Mucosa of descending colon (tissue), 3 donors: ENCODE results near the gene STUM. TPM values are rescaled to one million over a fixed set of nuclear protein-coding genes. Genes with fewer than 3 reads are reported as not detected.

Experiments used
- ATAC-seq: fragments of 200-7000 bp; cut with Tn5 transposase; one replicate; pipeline ENCODE4 v1.9.1; 2020; ENCODE audit warnings: mild to moderate bottlenecking, moderate library complexity
- DNase-seq, 3 donors: peaks; one replicate each; pipeline ENCODE4 v3.0.0-alpha.2; 2020
- H3K36me3 ChIP-seq: fragments of 200-600 bp; one replicate; pipeline ENCODE4 v1.8.0; 2021; ENCODE audit warnings: low read depth, mild to moderate bottlenecking
- H3K4me1 ChIP-seq: fragments of 200-600 bp; one replicate; pipeline ENCODE4 v1.8.0; 2021; ENCODE audit warnings: low read depth, mild to moderate bottlenecking
- H3K4me3 ChIP-seq: fragments of 200-600 bp; one replicate; pipeline ENCODE4 v1.8.0; 2021; ENCODE audit warnings: mild to moderate bottlenecking
- H3K9me3 ChIP-seq: fragments of 200-600 bp; one replicate; pipeline ENCODE4 v1.8.0; 2021; ENCODE audit warnings: mild to moderate bottlenecking
- intact Hi-C, 2 donors: fragments of 100-400 bp; cut with DNase I in 1 of 2; cut with micrococcal nuclease in 1 of 2; formaldehyde crosslinking; loops; one replicate each; pipeline versions ENCODE4 v1.11.0 to v1.11.1; 2022; cut with DNase I, micrococcal nuclease
- total RNA-seq, 3 donors: library from RNA; stranded (reverse); fragmentation: NEBNext Ultra II Directional in 2 of 3; extraction: Animal tissue kit (Norgen Biotek cat#: 25700) in 2 of 3; gene quantifications; one replicate each; pipeline versions ENCODE4 v1.2.1 to v1.2.4, GENCODE V29; 2021 to 2023
- TF ChIP-seq, protein P1 (sequence below): fragments of 200-600 bp; IDR thresholded peaks from one replicate; pipeline ENCODE4 v1.8.0; 2022; ENCODE audit warnings: antibody characterized with exemption, mild to moderate bottlenecking
- donor health status: DM: no; HTN: no; CAD: no; lungs with moderate emphysema.
- donor health status: DM: no; HTN: no; CAD: no.
- donor health status: DM: no; HTN: yes; CAD: no.

Gene STUM
- total RNA-seq, 3 donors from 2014 or later: 1.2 to 18.4 (median 4.9) TPM

DNA sequence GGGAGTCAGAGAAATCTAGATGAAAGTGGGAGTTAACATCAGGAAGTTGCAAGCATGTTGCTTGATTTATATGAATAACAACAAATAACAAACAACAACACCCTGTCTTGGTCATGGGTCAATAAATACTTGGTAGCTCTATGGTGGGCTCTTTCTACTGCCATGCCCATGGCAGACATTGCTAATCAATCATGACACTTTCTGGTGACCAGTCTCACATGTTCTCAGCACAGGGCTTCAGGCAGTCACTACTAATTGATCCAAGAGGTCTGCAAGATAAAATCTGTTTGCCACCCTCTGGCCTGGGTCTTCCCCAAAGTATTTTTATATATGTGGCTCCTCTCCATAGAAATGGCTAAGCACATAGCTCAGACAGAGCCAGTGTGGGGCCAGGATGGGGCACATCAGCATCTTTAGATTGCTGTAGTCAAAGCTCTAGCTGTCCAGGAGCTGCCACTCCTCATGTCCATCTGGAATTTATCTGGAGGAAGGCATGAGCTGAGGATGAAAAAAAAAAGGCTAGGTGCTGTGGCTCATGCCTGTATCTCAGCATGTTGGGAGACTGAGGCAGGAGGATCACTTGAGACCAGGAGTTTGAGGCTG, 51.2 kb downstream of the STUM start:
- no peaks in the 10 kb centered on the region for H3K36me3 ChIP-seq
- no peak overlapping the region for H3K4me3 ChIP-seq
- intact Hi-C loops: loop anchor here in 1 of 2 donors (10.0 kb wide), 1 partner anchor 55 kb away; the partner anchor contains the start of gene STUM
- H3K9me3 ChIP-seq: no peaks in the 10 kb centered on the region
- ATAC-seq: no peak
- TF ChIP-seq, protein P1, sequence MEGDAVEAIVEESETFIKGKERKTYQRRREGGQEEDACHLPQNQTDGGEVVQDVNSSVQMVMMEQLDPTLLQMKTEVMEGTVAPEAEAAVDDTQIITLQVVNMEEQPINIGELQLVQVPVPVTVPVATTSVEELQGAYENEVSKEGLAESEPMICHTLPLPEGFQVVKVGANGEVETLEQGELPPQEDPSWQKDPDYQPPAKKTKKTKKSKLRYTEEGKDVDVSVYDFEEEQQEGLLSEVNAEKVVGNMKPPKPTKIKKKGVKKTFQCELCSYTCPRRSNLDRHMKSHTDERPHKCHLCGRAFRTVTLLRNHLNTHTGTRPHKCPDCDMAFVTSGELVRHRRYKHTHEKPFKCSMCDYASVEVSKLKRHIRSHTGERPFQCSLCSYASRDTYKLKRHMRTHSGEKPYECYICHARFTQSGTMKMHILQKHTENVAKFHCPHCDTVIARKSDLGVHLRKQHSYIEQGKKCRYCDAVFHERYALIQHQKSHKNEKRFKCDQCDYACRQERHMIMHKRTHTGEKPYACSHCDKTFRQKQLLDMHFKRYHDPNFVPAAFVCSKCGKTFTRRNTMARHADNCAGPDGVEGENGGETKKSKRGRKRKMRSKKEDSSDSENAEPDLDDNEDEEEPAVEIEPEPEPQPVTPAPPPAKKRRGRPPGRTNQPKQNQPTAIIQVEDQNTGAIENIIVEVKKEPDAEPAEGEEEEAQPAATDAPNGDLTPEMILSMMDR: no peak
- DNase-seq: no peak
- H3K4me1 ChIP-seq: no peaks in the 10 kb centered on the region

DNA sequence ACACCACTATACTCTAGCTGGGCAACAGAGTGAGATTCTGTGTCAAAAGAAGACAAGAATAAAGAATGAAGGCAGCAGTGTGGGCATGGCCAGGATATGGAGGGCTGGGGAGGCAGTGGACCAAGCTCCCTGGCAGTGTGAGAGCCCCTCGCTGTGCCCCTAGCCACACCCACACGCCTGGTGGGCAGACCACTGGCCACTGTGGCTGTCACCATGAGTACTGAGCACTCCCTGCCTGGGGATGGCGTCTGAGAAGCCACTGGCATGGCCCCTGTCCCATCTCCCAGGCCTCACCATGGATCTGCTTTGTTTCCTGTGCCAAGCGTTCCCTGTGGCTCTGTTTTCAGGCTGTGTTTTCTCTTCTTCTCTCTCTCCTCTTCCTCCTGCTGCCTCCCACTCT, 51.7 kb downstream of the STUM start:
- H3K9me3 ChIP-seq: no peaks in the 10 kb centered on the region
- H3K4me3 ChIP-seq: no peak overlapping the region
- no peaks in the 10 kb centered on the region for H3K36me3 ChIP-seq
- intact Hi-C loops: loop anchor here in 1 of 2 donors (10.0 kb wide), 1 partner anchor 55 kb away; the partner anchor contains the start of gene STUM
- no peaks in the 10 kb centered on the region for H3K4me1 ChIP-seq
- ATAC-seq (no peak), DNase-seq (no peak)
- TF ChIP-seq, protein P1: no peak

DNA sequence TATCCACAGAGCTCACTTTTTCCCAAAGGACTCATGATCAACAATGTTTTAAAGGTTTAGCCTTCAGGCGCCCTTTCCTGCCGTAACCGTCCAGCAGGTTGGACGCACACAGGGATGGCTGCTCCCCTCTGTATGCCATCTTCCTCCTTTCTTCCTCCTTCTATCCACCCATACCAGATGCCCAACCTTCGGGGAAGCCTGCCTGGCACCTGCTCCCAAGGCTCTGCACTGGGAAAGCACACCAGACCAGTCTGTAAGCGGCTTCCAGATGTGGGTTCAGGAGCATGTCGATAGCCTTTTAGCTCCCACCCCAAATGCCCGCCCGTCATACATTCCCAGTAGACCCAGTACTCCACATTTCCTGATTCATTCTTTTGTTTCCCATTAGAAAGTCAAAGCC, 52.9 kb downstream of the STUM start:
- no peaks in the 10 kb centered on the region for H3K9me3 ChIP-seq
- no peaks in the 10 kb centered on the region for H3K36me3 ChIP-seq
- TF ChIP-seq, protein P1: no peak
- intact Hi-C loops: loop anchor here in 1 of 2 donors (10.0 kb wide), 1 partner anchor 57 kb away; the partner anchor contains the start of gene STUM
- H3K4me3 ChIP-seq: no peak overlapping the region
- ATAC-seq (no peak), DNase-seq (no peak)
- no peaks in the 10 kb centered on the region for H3K4me1 ChIP-seq

DNA sequence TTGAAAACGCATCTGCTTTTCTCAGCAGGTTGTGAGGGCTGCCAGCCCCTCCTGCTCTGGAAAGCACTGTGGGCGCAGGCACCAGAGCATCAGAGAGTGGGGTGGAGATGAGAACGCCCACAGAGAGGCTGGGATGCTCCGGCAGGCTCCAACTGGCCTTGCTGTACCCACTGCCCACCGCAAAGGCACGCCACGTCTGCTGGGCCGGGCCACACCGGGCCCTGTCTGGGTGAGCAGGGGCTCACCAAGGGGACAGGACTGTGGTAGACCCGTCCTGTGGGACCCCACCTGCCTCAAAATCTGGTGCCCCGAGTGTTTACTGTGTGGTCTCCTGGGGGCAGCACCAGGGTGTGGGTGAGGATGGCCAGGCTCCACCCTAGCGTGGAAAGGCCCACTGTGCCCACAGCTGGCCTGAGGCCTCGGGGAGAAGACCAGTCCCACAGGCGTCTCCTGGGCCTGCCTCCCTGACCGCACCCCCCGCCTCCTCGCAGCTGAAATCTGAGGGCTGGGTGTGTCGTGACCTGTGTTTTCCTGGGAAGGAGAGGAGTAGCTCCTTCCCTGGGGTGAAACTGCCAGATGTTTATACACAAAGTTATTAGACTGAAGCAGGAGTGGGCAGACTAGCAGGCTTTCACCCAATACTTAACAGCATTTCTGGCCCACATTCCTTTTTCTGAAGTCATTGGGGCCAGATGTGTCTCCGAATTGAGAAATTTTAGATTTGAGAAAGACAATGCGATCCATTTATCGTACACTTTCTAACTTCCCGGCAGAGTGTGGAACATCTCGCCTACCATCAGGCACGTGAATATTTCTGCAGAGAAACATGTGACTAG, 53.8 kb downstream of the STUM start:
- no peak overlapping the region for H3K4me3 ChIP-seq
- H3K9me3 ChIP-seq: no peaks in the 10 kb centered on the region
- TF ChIP-seq, protein P1: no peak
- ATAC-seq: peak; percentile 45
- DNase-seq: peak in 2 of 3 donors; percentile 11 to 66
- H3K36me3 ChIP-seq: no peaks in the 10 kb centered on the region
- H3K4me1 ChIP-seq: no peaks in the 10 kb centered on the region
- intact Hi-C loops: loop anchor here in 1 of 2 donors (10.0 kb wide), 1 partner anchor 58 kb away; the partner anchor contains the start of gene STUM

DNA sequence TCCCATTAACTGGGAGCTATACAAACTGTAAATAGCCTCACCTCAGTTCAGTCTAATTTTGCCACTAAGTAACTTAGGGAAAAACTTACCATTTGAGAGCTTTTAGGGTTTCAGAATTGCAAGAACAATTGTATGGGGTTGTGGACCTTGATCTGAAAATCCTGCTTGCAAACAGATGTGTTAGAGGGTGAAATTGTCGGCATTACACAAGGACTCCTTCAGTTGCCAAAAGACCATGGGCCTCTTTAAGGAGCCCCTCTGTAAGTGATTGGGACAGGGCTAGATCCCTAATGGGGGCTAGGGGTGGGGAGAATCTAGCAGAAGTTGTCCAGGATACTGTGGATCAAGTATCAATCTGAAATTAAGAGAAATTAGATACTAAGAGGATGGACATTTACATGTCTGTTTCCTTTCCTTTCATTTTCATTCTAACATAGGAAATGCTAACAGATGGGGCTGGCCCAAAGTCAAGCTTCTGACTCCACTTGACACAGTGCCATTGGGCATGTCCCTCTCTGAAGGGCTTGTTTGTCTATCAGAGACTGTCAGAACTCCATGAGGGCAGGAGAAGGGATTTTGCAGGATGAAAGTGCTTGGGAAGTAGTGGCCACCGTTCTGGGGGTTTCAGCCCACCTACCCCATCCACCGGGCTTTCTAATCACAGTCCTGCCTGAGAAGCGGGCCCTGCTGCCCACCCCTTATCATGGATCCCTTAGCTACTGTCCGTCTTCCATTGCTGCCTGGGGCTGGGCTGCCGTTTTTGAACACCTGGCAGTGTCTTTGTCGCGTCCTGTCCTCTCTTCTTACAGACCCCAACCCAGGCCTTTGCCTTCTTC, 54.7 kb downstream of the STUM start:
- Histone ChIP-seq H3K4me3 (no peak overlapping the region), H3K36me3 (no peaks in the 10 kb centered on the region), H3K9me3 (no peaks in the 10 kb centered on the region), H3K4me1 (no peaks in the 10 kb centered on the region)
- TF ChIP-seq, protein P1: no peak
- intact Hi-C loops: loop anchor here in 1 of 2 donors (10.0 kb wide), 1 partner anchor 58 kb away; the partner anchor contains the start of gene STUM
- ATAC-seq (peak; percentile 42), DNase-seq (peak in 1 of 3 donors; percentile 58)
